Motor neuron (in vitro differentiated cells): ENCODE measurements around the gene PELI1. TPM values are rescaled to one million over a fixed set of nuclear protein-coding genes. Genes with fewer than 3 reads are reported as not detected.

Experiments used
- ATAC-seq, 8 experiments: fragments of 200-7000 bp; cut with Tn5 transposase; replicated peaks in 6 of 8; 2 replicates each; pipeline ENCODE4 v1.8.0; 2021; ENCODE audit warnings: mild to moderate bottlenecking in 8 of 8, moderate library complexity in 8 of 8
- H3K27ac ChIP-seq, 2 donors: fragments of 250-450 bp; sonication (Bioruptor Pico); 2 replicates each; pipeline ENCODE4 v1.9.0; 2021; ENCODE audit warnings: antibody characterized with exemption in 2 of 2, mild to moderate bottlenecking in 2 of 2, moderate library complexity in 1 of 2
- H3K4me1 ChIP-seq, 2 donors: fragments of 250-450 bp; sonication (Bioruptor Pico); replicated peaks in 1 of 2; 2 replicates each; pipeline ENCODE4 v1.6.1; 2021; ENCODE audit warnings: antibody characterized with exemption in 2 of 2, mild to moderate bottlenecking in 2 of 2, moderate library complexity in 1 of 2
- H3K4me3 ChIP-seq, 5 donors: fragments of 250-450 bp; sonication (Bioruptor Pico); 2 replicates each; pipeline ENCODE4 v1.9.0; 2021; ENCODE audit warnings: antibody characterized with exemption in 5 of 5, mild to moderate bottlenecking in 5 of 5, moderate library complexity in 4 of 5
- WGBS, 10 experiments: fragments of 450-650 bp; shearing (Covaris generic); methylation state at CpG; one replicate each; pipeline ENCODE4 v1.0.0; 2022; 5-methylcytosine and 5-hydroxymethylcytosine counted together
- in situ Hi-C, 9 experiments: fragments of 400-800 bp; cut with MboI; loops; one replicate each; pipeline ENCODE4 v1.15.0; 2021; ENCODE audit warnings: low sequenced_read_pairs in 9 of 9, low pct_unique_long_range_greater_than_20kb in 2 of 9; ENCODE audit not compliant: unreplicated experiment in 9 of 9
- total RNA-seq, 8 experiments: library from RNA; unstranded; fragments of 300-600 nt; gene quantifications; 2 replicates each; pipeline versions ENCODE4 v1.2.3 to v1.2.4, GENCODE V29; 2022

Gene PELI1
- total RNA-seq, 8 experiments from 2014 or later: 7.2 to 37.1 (median 27.4) TPM

GRCh38 chr2:64126601-64127000 is 17.6 kb downstream of the PELI1 start:
- no peak for ATAC-seq
- Histone ChIP-seq H3K4me1 (peaks cover 0 to 2% of the 10 kb centered on the region in 2 donors), H3K4me3 (no peak overlapping the region), H3K27ac (no peak overlapping the region)
- 80 to 97% (median 96%) methylated on average over 1 to 3 of the region's 3 CpGs; no CpG with 5 or more reads in 1 of the 10 experiments for WGBS, 10 experiments
- in situ Hi-C loops: no loop called here

DNA sequence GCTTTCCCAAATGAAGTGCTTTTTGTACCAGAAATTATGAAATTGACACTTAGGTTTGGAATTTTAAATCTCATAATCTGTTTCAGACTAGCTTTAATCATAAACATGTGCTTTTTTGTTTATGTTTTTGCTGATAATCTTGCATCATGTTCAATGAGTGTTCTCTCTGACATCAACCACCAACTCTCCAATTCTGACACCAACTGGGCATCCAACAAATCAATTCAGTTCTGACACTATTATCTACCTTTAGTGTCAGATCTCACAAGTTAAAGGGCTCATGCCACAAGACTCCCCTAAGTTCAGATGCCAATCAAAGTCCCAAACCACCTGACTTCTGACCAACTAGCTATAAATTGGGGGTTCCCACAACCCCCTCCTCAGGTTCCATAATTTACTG is 19.6 kb downstream of the PELI1 start:
- H3K4me1 ChIP-seq: peaks cover 0 to 2% of the 10 kb centered on the region in 2 donors
- no peak overlapping the region for H3K27ac ChIP-seq
- no peak for ATAC-seq
- in situ Hi-C loops: no loop called here
- no peak overlapping the region for H3K4me3 ChIP-seq

DNA sequence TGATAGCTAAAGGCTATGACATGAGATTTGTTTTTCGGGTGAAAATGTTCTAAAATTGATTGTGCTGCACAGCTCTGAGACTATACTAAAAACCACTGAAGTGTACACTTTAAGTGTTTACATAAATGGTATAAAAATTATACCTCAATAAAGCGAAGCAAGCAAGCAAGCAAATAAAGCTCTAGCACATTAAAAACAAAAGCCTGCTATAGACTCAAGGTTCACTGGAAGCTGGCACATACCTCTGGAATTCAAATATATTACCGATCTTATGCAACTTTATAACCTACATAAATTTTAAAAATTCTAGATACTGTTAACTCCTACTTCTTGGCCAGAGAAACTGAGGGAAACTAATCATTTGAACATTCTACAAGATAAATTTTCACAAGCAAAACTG is 20.1 kb downstream of the PELI1 start:
- no peak for ATAC-seq
- Histone ChIP-seq H3K4me1 (peaks cover 0 to 2% of the 10 kb centered on the region in 2 donors), H3K27ac (no peak overlapping the region), H3K4me3 (no peak overlapping the region)
- WGBS, 10 experiments: 24 to 100% (median 74%) methylated on average over 1 to 3 of the region's 3 CpGs
- in situ Hi-C loops: no loop called here

DNA sequence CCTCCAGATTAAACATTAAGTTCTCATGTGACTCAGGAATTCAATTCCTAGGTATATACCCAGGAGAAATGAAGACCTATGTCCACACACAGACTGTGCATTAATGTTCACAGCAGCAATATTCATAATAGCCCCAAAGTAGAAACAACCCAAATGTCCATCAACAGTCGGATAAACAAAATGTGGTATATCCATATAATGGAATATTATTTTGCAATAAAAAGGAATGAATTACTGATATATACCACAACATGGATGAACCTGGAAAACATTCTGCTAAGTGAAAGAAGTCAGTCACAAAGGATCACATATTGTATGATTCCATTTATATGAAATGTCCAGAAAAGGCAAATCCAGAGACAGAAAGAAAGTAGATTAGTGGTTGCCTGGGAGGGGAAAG is 20.5 kb downstream of the PELI1 start:
- H3K27ac ChIP-seq: no peak overlapping the region
- no peak overlapping the region for H3K4me3 ChIP-seq
- ATAC-seq: no peak
- 78 to 100% (median 100%) methylated on average over 1 of the region's 1 CpG; no CpG with 5 or more reads in 2 of the 10 experiments for WGBS, 10 experiments
- in situ Hi-C loops: no loop called here
- peaks cover 0 to 2% of the 10 kb centered on the region in 2 donors for H3K4me1 ChIP-seq

GRCh38 chr2:64122358-64122757 is 21.9 kb downstream of the PELI1 start:
- in situ Hi-C loops: no loop called here
- peaks cover 0 to 2% of the 10 kb centered on the region in 2 donors for H3K4me1 ChIP-seq
- WGBS, 10 experiments: 73 to 95% (median 81%) methylated on average over 4 to 7 of the region's 7 CpGs
- no peak for ATAC-seq
- H3K27ac ChIP-seq: no peak overlapping the region
- no peak overlapping the region for H3K4me3 ChIP-seq

GRCh38 chr2:64120928-64121327 is 23.3 kb downstream of the PELI1 start:
- Histone ChIP-seq H3K4me1 (peaks cover 0 to 2% of the 10 kb centered on the region in 2 donors), H3K27ac (no peak overlapping the region), H3K4me3 (no peak overlapping the region)
- ATAC-seq: no peak
- in situ Hi-C loops: no loop called here
- WGBS, 10 experiments: 80 to 100% (median 91%) methylated on average over 1 to 6 of the region's 6 CpGs

- 80 to 100% (median 92%) methylated on average over 1 to 2 of the region's 2 CpGs; no CpG with 5 or more reads in 1 of the 10 experiments for WGBS, 10 experiments
- peaks cover 0 to 2% of the 10 kb centered on the region in 2 donors for H3K4me1 ChIP-seq
- no peak for ATAC-seq
- in situ Hi-C loops: no loop called here
- no peak overlapping the region for H3K4me3 ChIP-seq
- H3K27ac ChIP-seq: no peak overlapping the region
Observed at GRCh38 chr2:64120008-64120407, 24.2 kb downstream of the PELI1 start.

DNA sequence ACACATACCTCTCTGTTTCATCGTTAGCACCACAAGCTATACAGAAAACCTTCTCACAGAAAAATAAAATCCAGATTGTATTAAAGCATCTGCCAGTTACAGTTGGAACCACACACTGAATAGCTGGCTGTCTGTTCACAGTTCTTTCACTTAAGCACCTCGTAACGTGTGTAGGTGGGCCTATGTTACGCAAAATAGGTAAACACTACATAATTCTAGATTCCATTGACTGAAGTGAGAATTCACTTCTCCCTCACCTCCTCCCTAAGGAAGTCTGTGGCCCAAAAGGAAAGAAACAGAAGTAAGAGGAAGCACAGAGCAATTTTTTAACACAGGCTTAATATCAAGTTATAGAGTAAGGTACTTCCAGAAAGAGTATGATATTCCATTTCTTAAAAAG is 24.9 kb downstream of the PELI1 start:
- ATAC-seq: no peak
- whole genome bisulfite sequencing, 10 experiments: 59 to 100% (median 92%) methylated on average over 1 to 4 of the region's 4 CpGs; no CpG with 5 or more reads in 1 of the 10 experiments
- H3K4me1 ChIP-seq: peaks cover 0 to 2% of the 10 kb centered on the region in 2 donors
- in situ Hi-C loops: no loop called here
- H3K4me3 ChIP-seq: no peak overlapping the region
- no peak overlapping the region for H3K27ac ChIP-seq

DNA sequence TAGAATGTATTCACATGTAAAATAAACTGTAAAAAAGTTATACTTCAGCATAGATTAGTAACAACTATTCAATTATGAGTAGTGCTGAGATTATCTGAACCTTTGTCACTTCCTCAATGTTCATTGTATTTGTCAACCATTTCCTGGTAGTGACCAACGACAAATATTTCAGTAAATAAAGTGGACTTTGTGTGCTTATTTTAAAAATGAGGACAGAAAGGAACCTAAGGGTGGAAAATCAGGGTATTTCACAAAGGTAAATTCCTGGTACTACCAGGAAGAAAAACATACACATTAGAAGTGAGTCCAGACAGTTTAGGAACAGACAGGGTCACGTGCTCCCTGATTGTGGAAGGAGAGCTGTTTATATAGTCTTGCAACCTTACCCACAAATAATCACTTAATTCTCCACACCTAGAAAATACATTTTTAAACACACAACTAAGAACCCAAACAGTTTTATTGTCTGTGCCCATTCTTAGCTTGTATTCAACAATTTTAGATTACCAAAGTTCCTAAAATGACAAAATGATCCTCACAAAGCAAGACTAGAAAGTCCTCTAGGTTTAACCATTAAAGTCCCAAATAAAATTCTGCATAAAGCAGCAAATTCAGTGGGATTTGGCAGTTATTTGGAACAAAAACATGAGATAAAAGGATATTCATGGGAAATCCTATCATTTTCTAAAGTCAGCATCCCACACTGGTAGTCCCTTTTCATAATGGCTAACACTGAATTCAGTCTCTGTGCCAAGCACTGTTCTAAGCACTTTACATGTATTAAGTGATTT is 28.2 kb downstream of the PELI1 start:
- 0 to 100% (median 73%) methylated on average over 1 to 2 of the region's 2 CpGs; no CpG with 5 or more reads in 1 of the 10 experiments for WGBS, 10 experiments
- ATAC-seq: no peak
- H3K27ac ChIP-seq: no peak overlapping the region
- in situ Hi-C loops: no loop called here
- peaks cover under 1 to 4% of the 10 kb centered on the region in 2 donors for H3K4me1 ChIP-seq
- no peak overlapping the region for H3K4me3 ChIP-seq

- H3K27ac ChIP-seq: no peak overlapping the region
- WGBS, 10 experiments: 43 to 100% (median 89%) methylated on average over 1 to 3 of the region's 3 CpGs; no CpG with 5 or more reads in 1 of the 10 experiments
Observed at GRCh38 chr2:64114912-64115277, 29.3 kb downstream of the PELI1 start.

GRCh38 chr2:64114063-64114911 is 29.9 kb downstream of the PELI1 start:
- Histone ChIP-seq H3K4me1 (peaks cover 2 to 4% of the 10 kb centered on the region in 2 donors), H3K4me3 (no peak overlapping the region), H3K27ac (no peak overlapping the region)
- 0 to 100% (median 95%) methylated on average over 1 of the region's 1 CpG; no CpG with 5 or more reads in 4 of the 10 experiments for WGBS, 10 experiments
- peak in 1 of 8 experiments; percentile 44 for ATAC-seq
- in situ Hi-C loops: no loop called here

More at GRCh38 chr2:64114912-64115277, 29.3 kb downstream of the PELI1 start:
- H3K4me1 ChIP-seq: peaks cover 2 to 4% of the 10 kb centered on the region in 2 donors
- ATAC-seq: no peak
- no peak overlapping the region for H3K4me3 ChIP-seq
- in situ Hi-C loops: no loop called here

DNA sequence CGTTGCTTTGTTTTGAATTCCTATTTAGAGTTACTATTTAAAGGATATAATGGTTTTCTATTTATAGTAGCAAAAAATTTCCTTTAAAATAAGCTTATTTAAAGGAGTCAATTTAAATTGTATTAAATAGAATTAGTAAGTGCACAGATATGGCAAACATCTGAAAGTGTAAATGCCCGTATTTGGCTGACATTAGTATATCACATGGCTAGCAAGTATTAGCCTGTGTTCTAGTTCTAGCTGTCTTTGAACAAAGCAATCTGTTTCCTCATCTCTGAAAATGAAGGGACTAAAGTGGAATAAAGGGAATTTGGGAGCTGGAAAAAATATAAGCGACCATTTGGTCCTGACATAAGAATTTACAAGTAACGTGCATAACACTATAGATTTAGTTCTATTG is 32.2 kb downstream of the PELI1 start:
- in situ Hi-C loops: no loop called here
- WGBS, 10 experiments: 59 to 100% (median 89%) methylated on average over 1 to 4 of the region's 4 CpGs

GRCh38 chr2:64111426-64111825 is 32.8 kb downstream of the PELI1 start:
- Histone ChIP-seq H3K27ac (no peak overlapping the region), H3K4me1 (peaks cover 2 to 4% of the 10 kb centered on the region in 2 donors), H3K4me3 (no peak overlapping the region)
- in situ Hi-C loops: no loop called here
- WGBS, 10 experiments: 88 to 100% (median 98%) methylated on average over 1 to 2 of the region's 2 CpGs
- ATAC-seq: no peak

More for the DNA sequence above, 32.2 kb downstream of the PELI1 start:
- no peak overlapping the region for H3K27ac ChIP-seq
- peaks cover 2 to 4% of the 10 kb centered on the region in 2 donors for H3K4me1 ChIP-seq
- H3K4me3 ChIP-seq: no peak overlapping the region
- ATAC-seq: no peak
